ENCODE measurements around the gene ADAT3.

ADAT3 gene

GRCh38 chr19:1911995-1912394 lies 6.8 kb downstream of the ADAT3 start:
- Histone ChIP-seq H3K36me3 (peaks cover 5% of the 10 kb centered on the region), H3K27me3 (peaks cover 8% of the 10 kb centered on the region), H3K4me1 (ENCODE audit: control insufficient read depth in 1 of 2, insufficient read depth in 1 of 2, low read depth in 1 of 2, low read length in 1 of 2) (no peaks in the 10 kb centered on the region), H3K4me3 (ENCODE audit: low read depth in 1 of 2, low read length in 1 of 2) (no peak overlapping the region), H3K9me3 (no peaks in the 10 kb centered on the region), H3K27ac (no peak overlapping the region)
- no peak for TF ChIP-seq CTCF (IDR thresholded peaks at IDR 0.05)

- Histone ChIP-seq H3K27ac (no peak overlapping the region), H3K4me1 (ENCODE audit: control insufficient read depth in 1 of 2, insufficient read depth in 1 of 2, low read depth in 1 of 2, low read length in 1 of 2) (no peaks in the 10 kb centered on the region), H3K36me3 (peaks cover 5% of the 10 kb centered on the region), H3K9me3 (no peaks in the 10 kb centered on the region), H3K27me3 (peaks cover 8% of the 10 kb centered on the region), H3K4me3 (ENCODE audit: low read depth in 1 of 2, low read length in 1 of 2) (no peak overlapping the region)
- no peak for TF ChIP-seq CTCF (IDR thresholded peaks at IDR 0.05)
Measured at GRCh38 chr19:1912760-1913505, 7.7 kb downstream of the ADAT3 start.

- H3K27me3 ChIP-seq, result peaks cover 8% of the 10 kb centered on the region
- H3K9me3 ChIP-seq, result no peaks in the 10 kb centered on the region
- no peak for TF ChIP-seq CTCF (IDR thresholded peaks at IDR 0.05)
- no peak overlapping the region for H3K27ac ChIP-seq
- H3K4me3 ChIP-seq (ENCODE audit: low read depth in 1 of 2, low read length in 1 of 2), result no peak overlapping the region
- no peaks in the 10 kb centered on the region for H3K4me1 ChIP-seq (ENCODE audit: control insufficient read depth in 1 of 2, insufficient read depth in 1 of 2, low read depth in 1 of 2, low read length in 1 of 2)
- peaks cover 12% of the 10 kb centered on the region for H3K36me3 ChIP-seq
Measured at GRCh38 chr19:1913781-1914577, 8.8 kb downstream of the ADAT3 start.

- Histone ChIP-seq H3K4me1 (ENCODE audit: control insufficient read depth in 1 of 2, insufficient read depth in 1 of 2, low read depth in 1 of 2, low read length in 1 of 2) (no peaks in the 10 kb centered on the region), H3K9me3 (no peaks in the 10 kb centered on the region), H3K27ac (no peak overlapping the region), H3K4me3 (ENCODE audit: low read depth in 1 of 2, low read length in 1 of 2) (no peak overlapping the region), H3K27me3 (peaks cover 2% of the 10 kb centered on the region), H3K36me3 (peaks cover 14% of the 10 kb centered on the region)
- no peak for TF ChIP-seq CTCF (IDR thresholded peaks at IDR 0.05)
Measured at GRCh38 chr19:1914826-1915341, 9.7 kb downstream of the ADAT3 start.

- Histone ChIP-seq H3K4me1 (ENCODE audit: control insufficient read depth in 1 of 2, insufficient read depth in 1 of 2, low read depth in 1 of 2, low read length in 1 of 2) (no peaks in the 10 kb centered on the region), H3K27ac (no peak overlapping the region), H3K4me3 (ENCODE audit: low read depth in 1 of 2, low read length in 1 of 2) (no peak overlapping the region), H3K27me3 (no peaks in the 10 kb centered on the region), H3K9me3 (no peaks in the 10 kb centered on the region), H3K36me3 (peaks cover 22% of the 10 kb centered on the region)
- no peak for TF ChIP-seq CTCF (IDR thresholded peaks at IDR 0.05)
Measured at GRCh38 chr19:1917146-1917545, 11.9 kb downstream of the ADAT3 start.
